ENCODE data around the gene SLC12A9.
A peak's percentile ranks its signal among the peaks of the same experiment; 100 is the strongest.
"Not testable (repeated sequence)": the region's sequence is repeated elsewhere in the genome, so short reads cannot be mapped to it uniquely, and the experiment has no call there.

The SLC12A9 gene

GRCh38 chr7:100826514-100827329 is 25.8 kb upstream of the SLC12A9 start:
- no peak for DNase-seq

- no peak for DNase-seq
Observed at GRCh38 chr7:100827330-100828226, 24.9 kb upstream of the SLC12A9 start, which contains the start of gene EPHB4. Gene EPHB4 (minus strand): TSS chr7:100827523. CDS start chr7:100827030, 493 bp downstream.

GRCh38 chr7:100829150-100829716 is 23.3 kb upstream of the SLC12A9 start:
- no peak for DNase-seq

GRCh38 chr7:100830396-100830795 is 22.1 kb upstream of the SLC12A9 start:
- no peak for DNase-seq

GRCh38 chr7:100832281-100832633 is 20.3 kb upstream of the SLC12A9 start:
- no peak for DNase-seq

- DNase-seq: no peak
Observed at GRCh38 chr7:100835903-100836811, 16.4 kb upstream of the SLC12A9 start.

- DNase-seq: no peak
Observed at GRCh38 chr7:100836812-100837098, 15.8 kb upstream of the SLC12A9 start.

- DNase-seq: peak; percentile 79 to 82
Observed at GRCh38 chr7:100837099-100837836, 15.2 kb upstream of the SLC12A9 start.

- no peak for DNase-seq
Observed at GRCh38 chr7:100839361-100839760, 13.2 kb upstream of the SLC12A9 start.

- DNase-seq: no peak
Observed at GRCh38 chr7:100840470-100841100, 11.9 kb upstream of the SLC12A9 start.

- no peak for DNase-seq
Observed at GRCh38 chr7:100847360-100847759, 5.2 kb upstream of the SLC12A9 start.

- DNase-seq: no peak
Observed at GRCh38 chr7:100854146-100854895, 1.8 kb downstream of the SLC12A9 start.

- DNase-seq: not testable (repeated sequence)
Observed at GRCh38 chr7:100854899-100855298, 2.4 kb downstream of the SLC12A9 start.

GRCh38 chr7:100855515-100855914 is 3.0 kb downstream of the SLC12A9 start:
- DNase-seq: no peak

- no peak for DNase-seq
Observed at GRCh38 chr7:100856871-100857282, 4.4 kb downstream of the SLC12A9 start.

GRCh38 chr7:100859856-100860255 is 7.3 kb downstream of the SLC12A9 start:
- no peak for DNase-seq

GRCh38 chr7:100860702-100861615 is 8.4 kb downstream of the SLC12A9 start:
- DNase-seq: no peak

GRCh38 chr7:100861616-100861985 is 9.1 kb downstream of the SLC12A9 start:
- no peak for DNase-seq

- DNase-seq: no peak
Observed at GRCh38 chr7:100863406-100863950, 11.0 kb downstream of the SLC12A9 start.
